ENCODE data around the gene RAPGEF6. TPM values are rescaled to one million over a fixed set of nuclear protein-coding genes. Genes with fewer than 3 reads are reported as not detected.

Gene RAPGEF6
- total RNA-seq, 1 experiment from 2014 or later = 25.0 TPM

GRCh38 chr5:131384616-131385214 is 250.3 kb downstream of the RAPGEF6 start:
- Histone ChIP-seq H3K4me3 (ENCODE audit: low read depth in 2 of 2, low read length in 2 of 2) (no peak overlapping the region), H3K27me3 (ENCODE audit: control insufficient read depth, insufficient read depth, low read length) (no peaks in the 10 kb centered on the region), H3K9me3 (ENCODE audit: control insufficient read depth, insufficient read depth, low read depth, low read length) (no peaks in the 10 kb centered on the region), H3K27ac (ENCODE audit: low read length) (no peak overlapping the region), H3K4me1 (ENCODE audit: control insufficient read depth, insufficient read depth, low read length) (peaks cover 51% of the 10 kb centered on the region), H3K36me3 (ENCODE audit: control insufficient read depth, insufficient read depth, low read length) (no peaks in the 10 kb centered on the region)
- no TSS peak for BruUV-seq (replicated peaks)
- ATAC-seq = no peak
- TF ChIP-seq SIN3A (IDR thresholded peaks at IDR 0.05; ENCODE audit: borderline replicate concordance, insufficient read depth, low read depth, low read length) (no peak), CTCF (IDR thresholded peaks at IDR 0.05) (no peak), TCF7L2 (IDR thresholded peaks at IDR 0.05; ENCODE audit: low read depth, low read length) (no peak), POLR2AphosphoS5 (IDR thresholded peaks at IDR 0.05; ENCODE audit: low read depth, low read length) (no peak), REST (IDR thresholded peaks at IDR 0.05; ENCODE audit: insufficient read depth in 1 of 2, low read depth in 2 of 2, low read length in 1 of 2) (no peak)
- DNase-seq (ENCODE audit: low read depth, low spot score) = no peak
- ChIA-PET CTCF (no interaction called here), POLR2A (no interaction called here)
- intact Hi-C loops (cut with micrococcal nuclease; ENCODE audit: unreplicated experiment) = loop anchor here (5.0 kb wide), 2 partner anchors 112 to 222 kb away; no protein-coding TSS in a partner anchor
- in situ Hi-C loops (cut with HindIII; ENCODE audit: low pct_unique_long_range_greater_than_20kb, low sequenced_read_pairs) = no loop called here

GRCh38 chr5:131384173-131384572 is 250.9 kb downstream of the RAPGEF6 start:
- intact Hi-C loops (cut with micrococcal nuclease; ENCODE audit: unreplicated experiment) = loop anchor here (5.0 kb wide), 2 partner anchors 112 to 222 kb away; no protein-coding TSS in a partner anchor
- Histone ChIP-seq H3K4me1 (ENCODE audit: control insufficient read depth, insufficient read depth, low read length) (peaks cover 56% of the 10 kb centered on the region), H3K27ac (ENCODE audit: low read length) (no peak overlapping the region), H3K9me3 (ENCODE audit: control insufficient read depth, insufficient read depth, low read depth, low read length) (no peaks in the 10 kb centered on the region), H3K4me3 (ENCODE audit: low read depth in 2 of 2, low read length in 2 of 2) (no peak overlapping the region), H3K36me3 (ENCODE audit: control insufficient read depth, insufficient read depth, low read length) (no peaks in the 10 kb centered on the region), H3K27me3 (ENCODE audit: control insufficient read depth, insufficient read depth, low read length) (no peaks in the 10 kb centered on the region)
- POLR2A ChIA-PET = no interaction called here
- in situ Hi-C loops (cut with HindIII; ENCODE audit: low pct_unique_long_range_greater_than_20kb, low sequenced_read_pairs) = no loop called here
- CTCF ChIA-PET = no interaction called here
- TF ChIP-seq SIN3A (IDR thresholded peaks at IDR 0.05; ENCODE audit: borderline replicate concordance, insufficient read depth, low read depth, low read length) = no peak
- TF ChIP-seq CTCF (IDR thresholded peaks at IDR 0.05) = no peak
- TF ChIP-seq TCF7L2 (IDR thresholded peaks at IDR 0.05; ENCODE audit: low read depth, low read length) = no peak
- TF ChIP-seq REST (IDR thresholded peaks at IDR 0.05; ENCODE audit: insufficient read depth in 1 of 2, low read depth in 2 of 2, low read length in 1 of 2) = no peak
- TF ChIP-seq POLR2AphosphoS5 (IDR thresholded peaks at IDR 0.05; ENCODE audit: low read depth, low read length) = no peak
- ATAC-seq (no peak), DNase-seq (ENCODE audit: low read depth, low spot score) (no peak)
- BruUV-seq (replicated peaks) = TSS peak; percentile 18
